Fibroblast of mammary gland (primary cell): Measurements from ENCODE around the gene SEC24D.
A peak's percentile ranks its signal among the peaks of the same experiment; 100 is the strongest.

Source experiments
- DNase-seq: peaks from one replicate; pipeline ENCODE4 v3.0.0-alpha.2; 2010; ENCODE audit warnings: low read depth
- H3K4me3 ChIP-seq: 2 replicates; pipeline ENCODE4 v1.5.1; 2011; ENCODE audit warnings: low read depth, mild to moderate bottlenecking, low read length, moderate library complexity; ENCODE audit not compliant: control insufficient read depth
- TF ChIP-seq, protein P1 (sequence below): conservative IDR thresholded peaks from 2 replicates; pipeline ENCODE4 v1.5.1; 2011; ENCODE audit warnings: low read depth, low read length, inconsistent platforms; ENCODE audit not compliant: control insufficient read depth, insufficient read depth

The SEC24D gene

GRCh38 chr4:118845552-118846050 lies 9.7 kb upstream of the SEC24D start:
- no peak for DNase-seq
- TF ChIP-seq, protein P1, sequence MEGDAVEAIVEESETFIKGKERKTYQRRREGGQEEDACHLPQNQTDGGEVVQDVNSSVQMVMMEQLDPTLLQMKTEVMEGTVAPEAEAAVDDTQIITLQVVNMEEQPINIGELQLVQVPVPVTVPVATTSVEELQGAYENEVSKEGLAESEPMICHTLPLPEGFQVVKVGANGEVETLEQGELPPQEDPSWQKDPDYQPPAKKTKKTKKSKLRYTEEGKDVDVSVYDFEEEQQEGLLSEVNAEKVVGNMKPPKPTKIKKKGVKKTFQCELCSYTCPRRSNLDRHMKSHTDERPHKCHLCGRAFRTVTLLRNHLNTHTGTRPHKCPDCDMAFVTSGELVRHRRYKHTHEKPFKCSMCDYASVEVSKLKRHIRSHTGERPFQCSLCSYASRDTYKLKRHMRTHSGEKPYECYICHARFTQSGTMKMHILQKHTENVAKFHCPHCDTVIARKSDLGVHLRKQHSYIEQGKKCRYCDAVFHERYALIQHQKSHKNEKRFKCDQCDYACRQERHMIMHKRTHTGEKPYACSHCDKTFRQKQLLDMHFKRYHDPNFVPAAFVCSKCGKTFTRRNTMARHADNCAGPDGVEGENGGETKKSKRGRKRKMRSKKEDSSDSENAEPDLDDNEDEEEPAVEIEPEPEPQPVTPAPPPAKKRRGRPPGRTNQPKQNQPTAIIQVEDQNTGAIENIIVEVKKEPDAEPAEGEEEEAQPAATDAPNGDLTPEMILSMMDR: no peak
- H3K4me3 ChIP-seq: no peak overlapping the region

DNA sequence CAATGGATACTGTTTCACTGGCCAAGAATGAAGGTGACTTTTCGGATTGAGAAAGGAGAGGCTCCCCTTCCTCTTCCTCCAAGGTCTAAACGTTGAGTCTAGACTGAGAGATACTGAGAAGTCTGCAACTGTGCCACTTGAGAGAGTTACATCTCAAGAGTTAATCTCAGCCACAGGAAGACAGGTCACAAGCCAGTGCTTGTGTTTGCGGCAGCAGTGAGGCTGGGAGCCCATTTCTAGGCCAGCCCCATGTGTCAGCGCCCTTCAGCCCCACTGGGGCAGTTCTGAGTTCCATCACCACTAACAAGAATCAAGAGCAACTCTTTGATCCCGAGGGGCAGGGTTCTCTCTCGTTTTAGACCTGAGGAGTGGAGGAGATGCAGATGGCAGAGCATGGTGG lies 7.3 kb upstream of the SEC24D start:
- TF ChIP-seq, protein P1: no peak
- DNase-seq: no peak
- H3K4me3 ChIP-seq: no peak overlapping the region

- H3K4me3 ChIP-seq: no peak overlapping the region
- peak; percentile 77 for DNase-seq
- TF ChIP-seq, protein P1: no peak
Observed at GRCh38 chr4:118842055-118842454, 6.1 kb upstream of the SEC24D start.

- DNase-seq: no peak
- TF ChIP-seq, protein P1: no peak
Observed at GRCh38 chr4:118839221-118839927, 3.4 kb upstream of the SEC24D start.

GRCh38 chr4:118837121-118837507 lies 1.2 kb upstream of the SEC24D start:
- no peak for DNase-seq
- no peak overlapping the region for H3K4me3 ChIP-seq
- TF ChIP-seq, protein P1: no peak

More at GRCh38 chr4:118839221-118839927, 3.4 kb upstream of the SEC24D start:
- no peak overlapping the region for H3K4me3 ChIP-seq

DNA sequence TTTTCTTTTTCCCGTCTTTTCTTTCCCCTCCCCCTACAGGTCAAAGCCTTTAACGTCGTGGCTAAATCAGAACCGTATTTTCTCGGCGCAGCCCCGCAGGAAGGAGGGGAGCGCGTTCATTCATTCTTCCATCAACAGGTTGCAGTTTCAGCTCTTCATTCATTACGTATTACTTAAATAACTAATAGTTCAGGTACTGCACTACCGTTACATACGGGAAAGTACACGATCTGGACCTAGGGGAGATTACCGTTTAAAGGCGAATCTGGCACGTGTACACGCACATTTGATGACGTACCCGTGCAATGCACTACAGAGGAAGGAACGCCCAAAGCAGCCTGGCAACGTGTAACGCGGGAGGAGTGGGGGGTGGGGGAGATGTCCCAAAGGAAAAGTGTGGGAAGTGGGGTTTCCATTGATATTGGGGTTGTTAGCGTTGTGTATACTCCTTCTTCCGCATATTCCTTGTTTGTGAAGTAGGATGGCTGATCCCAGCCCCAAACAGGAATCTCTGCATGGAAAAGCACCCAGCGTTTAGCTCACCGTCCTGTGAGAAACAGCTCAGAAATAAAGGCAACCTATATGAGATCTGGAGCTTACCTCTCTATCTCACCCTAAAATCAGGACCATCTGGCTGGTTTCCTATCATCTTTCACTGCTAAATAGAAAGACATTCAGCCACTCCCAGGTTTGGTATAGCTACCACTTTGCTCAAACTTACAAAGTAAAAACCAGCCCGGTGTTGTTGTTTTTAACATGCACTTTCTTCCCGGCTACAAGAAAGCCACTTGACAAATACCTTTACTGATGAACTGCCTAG lies 585 bp upstream of the SEC24D start:
- H3K4me3 ChIP-seq: peak overlapping the region; percentile 98
- peak; percentile 79 for DNase-seq
- TF ChIP-seq, protein P1: no peak
